GM21528 (cell line): ENCODE measurements around the gene ADAMTS12.
"Not testable (repeated sequence)": the region's sequence is repeated elsewhere in the genome, so short reads cannot be mapped to it uniquely, and the experiment has no call there.

Experiments used
- ATAC-seq: cut with Tn5 transposase; IDR thresholded peaks from one replicate; pipeline ENCODE4 v1.9.1; 2021; ENCODE audit warnings: mild to moderate bottlenecking, moderate library complexity; ENCODE audit not compliant: unreplicated experiment, low FRiP score

The ADAMTS12 gene

GRCh38 chr5:33557605-33558004, 334.2 kb downstream of the ADAMTS12 start:
- ATAC-seq, result no peak

- no peak for ATAC-seq
These were observed 335.2 kb downstream of the ADAMTS12 start for GRCh38 chr5:33556330-33557328.

- ATAC-seq, result no peak
These were observed 341.7 kb downstream of the ADAMTS12 start for GRCh38 chr5:33549982-33550567.

GRCh38 chr5:33539790-33540189, 352.0 kb downstream of the ADAMTS12 start:
- ATAC-seq, result not testable (repeated sequence)

- no peak for ATAC-seq
These were observed 352.6 kb downstream of the ADAMTS12 start for GRCh38 chr5:33539212-33539611.

GRCh38 chr5:33538201-33538600, 353.6 kb downstream of the ADAMTS12 start:
- ATAC-seq, result no peak

GRCh38 chr5:33537240-33537639, 354.6 kb downstream of the ADAMTS12 start:
- ATAC-seq, result no peak

- ATAC-seq, result no peak
These were observed 355.0 kb downstream of the ADAMTS12 start for GRCh38 chr5:33536802-33537201.

- ATAC-seq, result no peak
These were observed 360.0 kb downstream of the ADAMTS12 start for GRCh38 chr5:33531824-33532223.

GRCh38 chr5:33531037-33531298, 360.8 kb downstream of the ADAMTS12 start:
- ATAC-seq, result no peak

- ATAC-seq, result no peak
These were observed 361.4 kb downstream of the ADAMTS12 start for GRCh38 chr5:33530183-33531036.

GRCh38 chr5:33527696-33528095, 364.1 kb downstream of the ADAMTS12 start:
- ATAC-seq, result no peak

- ATAC-seq, result no peak
These were observed 365.0 kb downstream of the ADAMTS12 start for GRCh38 chr5:33526755-33527154.

- ATAC-seq, result no peak
These were observed 367.3 kb downstream of the ADAMTS12 start for GRCh38 chr5:33524476-33524875.

- no peak for ATAC-seq
These were observed 368.5 kb downstream of the ADAMTS12 start for GRCh38 chr5:33523208-33523771.

- ATAC-seq, result no peak
These were observed 375.4 kb downstream of the ADAMTS12 start for GRCh38 chr5:33516421-33516820.

GRCh38 chr5:33515366-33515765, 376.4 kb downstream of the ADAMTS12 start:
- ATAC-seq, result not testable (repeated sequence)

GRCh38 chr5:33513462-33514185, 378.2 kb downstream of the ADAMTS12 start:
- no peak for ATAC-seq

- no peak for ATAC-seq
These were observed 382.8 kb downstream of the ADAMTS12 start for GRCh38 chr5:33509036-33509435.

GRCh38 chr5:33507426-33507825, 384.4 kb downstream of the ADAMTS12 start:
- ATAC-seq, result no peak
